ENCODE data around the gene EID2B. TPM values are rescaled to one million over a fixed set of nuclear protein-coding genes. Genes with fewer than 3 reads are reported as not detected.

The EID2B gene
- total and polyA plus RNA-seq, 10 of the 15 experiments (the other 5 are each of a cell fraction or from before 2014, with no cell fraction given) = 2.9 to 10.1 (median 5.0) TPM

DNA sequence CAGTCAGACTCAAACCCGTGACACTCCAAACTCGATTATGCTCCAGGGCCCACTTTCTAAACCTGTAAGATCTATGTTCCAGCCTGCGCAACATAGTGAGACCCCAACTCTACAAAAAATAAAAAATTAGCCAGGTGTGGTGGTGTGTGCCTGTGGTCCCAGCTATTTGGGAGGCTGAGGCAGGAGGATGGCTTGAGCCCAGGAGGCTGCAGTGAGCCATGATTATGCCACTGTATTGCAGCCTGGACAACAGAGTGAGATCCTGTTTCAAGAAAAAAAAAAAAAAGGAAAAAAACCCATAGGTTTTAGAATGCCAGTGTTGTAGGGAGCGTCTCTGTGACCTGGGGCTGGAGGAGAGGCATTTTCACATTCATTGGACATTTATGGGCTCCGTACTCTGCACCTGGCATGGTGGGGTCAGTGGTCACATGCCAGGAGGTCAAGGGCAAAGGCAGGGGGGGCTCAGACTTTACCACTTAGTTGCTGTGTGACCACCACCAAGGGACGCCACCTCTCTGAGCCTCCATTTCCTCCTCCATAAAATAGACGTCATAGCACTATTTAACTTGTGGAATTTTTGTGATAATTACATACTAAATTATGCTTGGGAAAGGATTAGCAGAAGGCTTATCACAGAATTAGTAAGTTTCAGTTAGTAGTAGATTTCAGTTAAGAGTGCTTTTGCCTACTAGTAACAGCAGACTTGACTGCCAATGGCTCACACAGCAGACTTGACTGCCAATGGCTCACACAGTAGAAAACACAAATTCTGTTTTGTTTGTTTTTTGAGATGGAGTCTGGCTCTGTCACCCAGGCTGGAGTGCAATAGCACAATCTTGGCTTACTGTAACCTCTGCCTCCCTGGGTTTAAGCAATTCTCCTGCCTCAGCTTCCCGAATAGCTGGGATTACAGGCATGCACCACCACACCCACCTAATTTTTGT is 11.8 kb downstream of the EID2B start (continued):
- TF ChIP-seq, protein P1, sequence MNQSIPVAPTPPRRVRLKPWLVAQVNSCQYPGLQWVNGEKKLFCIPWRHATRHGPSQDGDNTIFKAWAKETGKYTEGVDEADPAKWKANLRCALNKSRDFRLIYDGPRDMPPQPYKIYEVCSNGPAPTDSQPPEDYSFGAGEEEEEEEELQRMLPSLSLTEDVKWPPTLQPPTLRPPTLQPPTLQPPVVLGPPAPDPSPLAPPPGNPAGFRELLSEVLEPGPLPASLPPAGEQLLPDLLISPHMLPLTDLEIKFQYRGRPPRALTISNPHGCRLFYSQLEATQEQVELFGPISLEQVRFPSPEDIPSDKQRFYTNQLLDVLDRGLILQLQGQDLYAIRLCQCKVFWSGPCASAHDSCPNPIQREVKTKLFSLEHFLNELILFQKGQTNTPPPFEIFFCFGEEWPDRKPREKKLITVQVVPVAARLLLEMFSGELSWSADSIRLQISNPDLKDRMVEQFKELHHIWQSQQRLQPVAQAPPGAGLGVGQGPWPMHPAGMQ (IDR thresholded peaks at IDR 0.05; ENCODE audit: borderline replicate concordance) = no peak
- TF ChIP-seq RCOR1 (conservative IDR thresholded peaks at IDR 0.05; ENCODE audit: low read depth, low read length) (no peak), HDAC6 (IDR thresholded peaks at IDR 0.05; ENCODE audit: unreplicated experiment) (no peak), IKZF2 (IDR thresholded peaks at IDR 0.05) (no peak), SMC3 (IDR thresholded peaks at IDR 0.05; ENCODE audit: borderline replicate concordance, low read length) (no peak), ESRRA (IDR thresholded peaks at IDR 0.05; ENCODE audit: low read length) (no peak)

DNA sequence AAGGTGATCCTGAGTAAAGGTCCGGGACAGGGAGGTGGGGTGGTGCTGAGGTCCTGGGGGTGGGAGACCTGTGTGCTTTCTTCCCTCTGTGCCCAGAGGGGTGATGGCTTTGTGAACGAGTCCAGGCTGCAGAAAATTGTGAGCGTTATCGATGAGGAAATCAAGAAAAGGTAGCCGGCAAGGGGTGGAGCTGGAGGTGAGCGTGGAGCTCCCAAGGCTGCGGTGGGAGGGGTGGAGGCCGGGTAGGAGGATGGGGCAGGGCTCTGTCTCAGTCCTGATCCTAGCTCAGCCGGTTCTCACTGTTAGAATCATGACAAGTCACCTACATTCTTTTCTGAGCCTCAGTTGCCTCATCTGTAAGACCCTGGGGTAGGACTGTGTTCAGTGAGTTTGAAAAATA is 13.7 kb downstream of the EID2B start:
- BruUV-seq (replicated peaks) = no TSS peak

More for the DNA sequence above, 13.7 kb downstream of the EID2B start:
- Histone ChIP-seq H3K9ac (ENCODE audit: control insufficient read depth, insufficient read depth, low read length) (no peak overlapping the region), H2AFZ (ENCODE audit: control insufficient read depth, low read depth, low read length) (no peak overlapping the region), H3K4me1 (ENCODE audit: control insufficient read depth, insufficient read depth, low read length) (peaks cover 11% of the 10 kb centered on the region), H3K9me3 (replicated peaks; ENCODE audit: control insufficient read depth, insufficient read depth, low read length) (no peaks in the 10 kb centered on the region), H3K27ac (ENCODE audit: control insufficient read depth, insufficient read depth) (no peak overlapping the region), H3K27me3 (replicated peaks in 1 of 2; ENCODE audit: control insufficient read depth in 2 of 2, insufficient read depth in 2 of 2, low read length in 1 of 2) (peaks cover 9 to 20% of the 10 kb centered on the region in 2 experiments), H3K79me2 (ENCODE audit: control insufficient read depth, insufficient read depth, low read length) (no peaks in the 10 kb centered on the region), H3K4me3 (no peak overlapping the region), H4K20me1 (ENCODE audit: control insufficient read depth, insufficient read depth) (no peaks in the 10 kb centered on the region), H3K36me3 (ENCODE audit: control insufficient read depth in 2 of 2, insufficient read depth in 2 of 2, low read length in 1 of 2) (no peaks in the 10 kb centered on the region), H3K4me2 (ENCODE audit: control insufficient read depth, insufficient read depth) (no peak overlapping the region)
- no peak for TF ChIP-seq WRNIP1 (IDR thresholded peaks at IDR 0.05; ENCODE audit: borderline replicate concordance, low read depth, low read length)
- TF ChIP-seq, protein P2, sequence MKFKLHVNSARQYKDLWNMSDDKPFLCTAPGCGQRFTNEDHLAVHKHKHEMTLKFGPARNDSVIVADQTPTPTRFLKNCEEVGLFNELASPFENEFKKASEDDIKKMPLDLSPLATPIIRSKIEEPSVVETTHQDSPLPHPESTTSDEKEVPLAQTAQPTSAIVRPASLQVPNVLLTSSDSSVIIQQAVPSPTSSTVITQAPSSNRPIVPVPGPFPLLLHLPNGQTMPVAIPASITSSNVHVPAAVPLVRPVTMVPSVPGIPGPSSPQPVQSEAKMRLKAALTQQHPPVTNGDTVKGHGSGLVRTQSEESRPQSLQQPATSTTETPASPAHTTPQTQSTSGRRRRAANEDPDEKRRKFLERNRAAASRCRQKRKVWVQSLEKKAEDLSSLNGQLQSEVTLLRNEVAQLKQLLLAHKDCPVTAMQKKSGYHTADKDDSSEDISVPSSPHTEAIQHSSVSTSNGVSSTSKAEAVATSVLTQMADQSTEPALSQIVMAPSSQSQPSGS (IDR thresholded peaks at IDR 0.05; ENCODE audit: low read length) = no peak
- TF ChIP-seq, protein P3, sequence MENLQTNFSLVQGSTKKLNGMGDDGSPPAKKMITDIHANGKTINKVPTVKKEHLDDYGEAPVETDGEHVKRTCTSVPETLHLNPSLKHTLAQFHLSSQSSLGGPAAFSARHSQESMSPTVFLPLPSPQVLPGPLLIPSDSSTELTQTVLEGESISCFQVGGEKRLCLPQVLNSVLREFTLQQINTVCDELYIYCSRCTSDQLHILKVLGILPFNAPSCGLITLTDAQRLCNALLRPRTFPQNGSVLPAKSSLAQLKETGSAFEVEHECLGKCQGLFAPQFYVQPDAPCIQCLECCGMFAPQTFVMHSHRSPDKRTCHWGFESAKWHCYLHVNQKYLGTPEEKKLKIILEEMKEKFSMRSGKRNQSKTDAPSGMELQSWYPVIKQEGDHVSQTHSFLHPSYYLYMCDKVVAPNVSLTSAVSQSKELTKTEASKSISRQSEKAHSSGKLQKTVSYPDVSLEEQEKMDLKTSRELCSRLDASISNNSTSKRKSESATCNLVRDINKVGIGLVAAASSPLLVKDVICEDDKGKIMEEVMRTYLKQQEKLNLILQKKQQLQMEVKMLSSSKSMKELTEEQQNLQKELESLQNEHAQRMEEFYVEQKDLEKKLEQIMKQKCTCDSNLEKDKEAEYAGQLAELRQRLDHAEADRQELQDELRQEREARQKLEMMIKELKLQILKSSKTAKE (IDR thresholded peaks at IDR 0.05; ENCODE audit: low read depth, poor library complexity, severe bottlenecking) = no peak
- TF ChIP-seq, protein P4, sequence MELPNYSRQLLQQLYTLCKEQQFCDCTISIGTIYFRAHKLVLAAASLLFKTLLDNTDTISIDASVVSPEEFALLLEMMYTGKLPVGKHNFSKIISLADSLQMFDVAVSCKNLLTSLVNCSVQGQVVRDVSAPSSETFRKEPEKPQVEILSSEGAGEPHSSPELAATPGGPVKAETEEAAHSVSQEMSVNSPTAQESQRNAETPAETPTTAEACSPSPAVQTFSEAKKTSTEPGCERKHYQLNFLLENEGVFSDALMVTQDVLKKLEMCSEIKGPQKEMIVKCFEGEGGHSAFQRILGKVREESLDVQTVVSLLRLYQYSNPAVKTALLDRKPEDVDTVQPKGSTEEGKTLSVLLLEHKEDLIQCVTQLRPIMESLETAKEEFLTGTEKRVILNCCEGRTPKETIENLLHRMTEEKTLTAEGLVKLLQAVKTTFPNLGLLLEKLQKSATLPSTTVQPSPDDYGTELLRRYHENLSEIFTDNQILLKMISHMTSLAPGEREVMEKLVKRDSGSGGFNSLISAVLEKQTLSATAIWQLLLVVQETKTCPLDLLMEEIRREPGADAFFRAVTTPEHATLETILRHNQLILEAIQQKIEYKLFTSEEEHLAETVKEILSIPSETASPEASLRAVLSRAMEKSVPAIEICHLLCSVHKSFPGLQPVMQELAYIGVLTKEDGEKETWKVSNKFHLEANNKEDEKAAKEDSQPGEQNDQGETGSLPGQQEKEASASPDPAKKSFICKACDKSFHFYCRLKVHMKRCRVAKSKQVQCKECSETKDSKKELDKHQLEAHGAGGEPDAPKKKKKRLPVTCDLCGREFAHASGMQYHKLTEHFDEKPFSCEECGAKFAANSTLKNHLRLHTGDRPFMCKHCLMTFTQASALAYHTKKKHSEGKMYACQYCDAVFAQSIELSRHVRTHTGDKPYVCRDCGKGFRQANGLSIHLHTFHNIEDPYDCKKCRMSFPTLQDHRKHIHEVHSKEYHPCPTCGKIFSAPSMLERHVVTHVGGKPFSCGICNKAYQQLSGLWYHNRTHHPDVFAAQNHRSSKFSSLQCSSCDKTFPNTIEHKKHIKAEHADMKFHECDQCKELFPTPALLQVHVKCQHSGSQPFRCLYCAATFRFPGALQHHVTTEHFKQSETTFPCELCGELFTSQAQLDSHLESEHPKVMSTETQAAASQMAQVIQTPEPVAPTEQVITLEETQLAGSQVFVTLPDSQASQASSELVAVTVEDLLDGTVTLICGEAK (IDR thresholded peaks at IDR 0.05; ENCODE audit: borderline replicate concordance) = no peak
- no peak for TF ChIP-seq SMAD1 (IDR thresholded peaks at IDR 0.05; ENCODE audit: low read depth, partially characterized antibody)
- no peak for TF ChIP-seq HDAC2 (IDR thresholded peaks at IDR 0.05)
- ChIA-PET RAD21 (ENCODE audit: unreplicated experiment) (no interaction called here), SMC1A (ENCODE audit: uncharacterized antibody, unreplicated experiment) (interaction anchor here (1.3 kb wide), 1 partner anchor 12 kb away, joined by 3 read pairs; no protein-coding TSS in a partner anchor), POLR2A (no interaction called here), CTCF (interaction anchor here (0.7 to 2.1 kb wide), 3 partner anchors 14 to 45 kb away, joined by 3 to 6 read pairs (median 3); no protein-coding TSS in a partner anchor)
- in situ Hi-C loops (cut with MboI) = no loop called here
- 28% methylated on average over 5 of the region's 9 CpGs for WGBS (ENCODE audit: insufficient coverage, insufficient replicate concordance, low lambda C conversion rate, missing lambda C conversion rate)
- DNase-seq (ENCODE audit: low read depth, low spot score) = no peak
- no peak for FAIRE-seq
- no peak for ATAC-seq
- intact Hi-C loops (cut with micrococcal nuclease; ENCODE audit: unreplicated experiment) = no loop called here
